ENCODE measurements around the gene SRD5A1.

DNA sequence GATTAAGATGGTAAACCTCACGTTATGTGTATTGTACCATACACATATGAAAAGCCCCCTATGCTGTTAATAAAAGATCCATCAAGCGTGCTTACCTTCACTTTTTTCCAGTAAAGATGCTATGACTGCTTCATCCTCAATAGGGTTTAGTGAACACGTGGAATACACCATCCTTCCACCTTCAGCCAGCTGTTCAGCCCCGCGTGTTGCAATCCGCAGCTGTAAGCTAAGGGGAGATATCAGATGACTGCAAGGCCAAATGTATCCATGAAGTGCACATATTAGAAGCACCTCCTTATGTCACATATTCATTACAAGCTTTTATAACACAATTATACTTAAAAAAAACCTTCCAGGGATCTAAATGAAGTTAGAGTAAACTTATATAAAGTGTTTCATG lies 16.6 kb upstream of the SRD5A1 start:
- TF ChIP-seq CTCF (IDR thresholded peaks at IDR 0.05), result no peak
- TF ChIP-seq POLR2A (IDR thresholded peaks at IDR 0.05), result no peak

All from adrenal gland (tissue), 5 donors.